ENCODE data around the gene HSPA6. TPM values are rescaled to one million over a fixed set of nuclear protein-coding genes. Genes with fewer than 3 reads are reported as not detected.

Gene HSPA6
- total and polyA plus RNA-seq, 2 experiments from 2014 or later, result not detected

DNA sequence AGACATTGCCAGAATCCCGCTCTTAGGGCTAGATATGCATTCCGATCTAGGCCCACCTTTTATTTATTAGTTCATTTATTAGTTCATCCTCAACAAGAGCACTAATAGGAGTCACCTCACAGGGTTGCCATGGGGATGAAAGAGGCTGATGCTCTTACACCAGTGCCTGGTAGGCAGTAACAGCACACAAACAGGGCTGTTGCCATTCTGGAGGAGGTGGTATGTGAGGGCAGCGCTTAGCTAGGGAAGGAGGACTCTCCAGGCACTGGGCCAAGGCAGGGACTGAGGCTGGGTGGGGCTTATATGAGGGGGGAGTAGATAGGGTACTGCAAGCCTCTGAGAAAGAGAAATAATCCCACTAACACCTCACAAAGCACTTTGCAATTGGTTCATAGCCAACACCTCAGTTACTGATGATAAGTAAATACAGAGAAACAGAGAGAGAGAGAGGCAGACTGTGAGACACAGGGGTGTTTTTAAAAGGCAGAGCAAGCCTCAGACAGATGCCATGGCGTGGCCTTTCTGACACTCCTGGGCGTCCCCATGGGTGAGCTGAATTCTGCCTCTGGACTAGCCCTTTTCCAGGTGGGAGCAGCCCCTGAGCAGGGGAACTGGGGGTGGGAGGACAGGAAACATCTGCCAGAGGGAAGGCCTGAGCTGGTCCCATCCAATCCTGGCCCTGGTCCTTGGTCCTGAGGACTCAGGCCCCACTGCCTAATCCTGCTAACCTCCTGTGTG is 13.2 kb upstream of the HSPA6 start:
- Histone ChIP-seq H4K20me1 (replicated peaks; ENCODE audit: insufficient read depth) (no peaks in the 10 kb centered on the region), H2AFZ (no peak overlapping the region; the same call in 1 of the 2 replicates), H3K4me1 (ENCODE audit: insufficient read depth) (peaks cover 4% of the 10 kb centered on the region; the same call in 1 of the 2 replicates), H3K27me3 (ENCODE audit: insufficient read depth) (no peaks in the 10 kb centered on the region), H3K4me2 (no peak overlapping the region), H3F3A (replicated peaks; ENCODE audit: low read depth) (no peaks in the 10 kb centered on the region), H3K9me2 (ENCODE audit: insufficient read depth) (no peaks in the 10 kb centered on the region), H3K36me3 (ENCODE audit: insufficient read depth) (no peaks in the 10 kb centered on the region), H3K4me3 (no peak overlapping the region), H3K79me2 (replicated peaks; ENCODE audit: insufficient read depth) (no peaks in the 10 kb centered on the region), H3K27ac (ENCODE audit: low read depth) (no peak overlapping the region)
- Mint-ChIP-seq H3K27me3 (ENCODE audit: insufficient read depth, low read depth, poor library complexity) (peaks cover 7% of the 10 kb centered on the region), H3K27ac (no peak overlapping the region), H3K4me3 (no peak overlapping the region), H3K9me3 (no peaks in the 10 kb centered on the region), H3K4me1 (peaks cover 36% of the 10 kb centered on the region), H3K36me3 (ENCODE audit: low read depth) (no peaks in the 10 kb centered on the region)
- DNase-seq (ENCODE audit: low spot score), result no peak
- ATAC-seq, result peak; percentile 28
- no peak for TF ChIP-seq STAT1 (IDR thresholded peaks at IDR 0.05; ENCODE audit: unreplicated experiment)
- no peak for TF ChIP-seq EZH2phosphoT487 (IDR thresholded peaks at IDR 0.05; ENCODE audit: unreplicated experiment)
- TF ChIP-seq, protein P1, sequence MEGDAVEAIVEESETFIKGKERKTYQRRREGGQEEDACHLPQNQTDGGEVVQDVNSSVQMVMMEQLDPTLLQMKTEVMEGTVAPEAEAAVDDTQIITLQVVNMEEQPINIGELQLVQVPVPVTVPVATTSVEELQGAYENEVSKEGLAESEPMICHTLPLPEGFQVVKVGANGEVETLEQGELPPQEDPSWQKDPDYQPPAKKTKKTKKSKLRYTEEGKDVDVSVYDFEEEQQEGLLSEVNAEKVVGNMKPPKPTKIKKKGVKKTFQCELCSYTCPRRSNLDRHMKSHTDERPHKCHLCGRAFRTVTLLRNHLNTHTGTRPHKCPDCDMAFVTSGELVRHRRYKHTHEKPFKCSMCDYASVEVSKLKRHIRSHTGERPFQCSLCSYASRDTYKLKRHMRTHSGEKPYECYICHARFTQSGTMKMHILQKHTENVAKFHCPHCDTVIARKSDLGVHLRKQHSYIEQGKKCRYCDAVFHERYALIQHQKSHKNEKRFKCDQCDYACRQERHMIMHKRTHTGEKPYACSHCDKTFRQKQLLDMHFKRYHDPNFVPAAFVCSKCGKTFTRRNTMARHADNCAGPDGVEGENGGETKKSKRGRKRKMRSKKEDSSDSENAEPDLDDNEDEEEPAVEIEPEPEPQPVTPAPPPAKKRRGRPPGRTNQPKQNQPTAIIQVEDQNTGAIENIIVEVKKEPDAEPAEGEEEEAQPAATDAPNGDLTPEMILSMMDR (conservative IDR thresholded peaks at IDR 0.05; ENCODE audit: low read depth in 2 of 2), result no peak
- TF ChIP-seq ZNF114 (CRISPR knock-in tag; IDR thresholded peaks at IDR 0.05), result no peak
- no peak for TF ChIP-seq POLR2AphosphoS5 (IDR thresholded peaks at IDR 0.05; ENCODE audit: low read depth)
- no peak for TF ChIP-seq CREB1 (CRISPR knock-in tag; IDR thresholded peaks at IDR 0.05; ENCODE audit: low read depth)
- TF ChIP-seq JUNB (IDR thresholded peaks at IDR 0.05; ENCODE audit: unreplicated experiment), result no peak

GRCh38 chr1:161511756-161512060 is 12.6 kb upstream of the HSPA6 start:
- no peak overlapping the region for H3K4me3 ChIP-seq
- H3K36me3 ChIP-seq (ENCODE audit: insufficient read depth), result no peaks in the 10 kb centered on the region
- H3K4me1 Mint-ChIP-seq, result peaks cover 31% of the 10 kb centered on the region
- H3K4me2 ChIP-seq, result no peak overlapping the region
- H3K4me3 Mint-ChIP-seq, result no peak overlapping the region
- H3K27ac Mint-ChIP-seq, result no peak overlapping the region
- H3K9me3 Mint-ChIP-seq, result no peaks in the 10 kb centered on the region
- peaks cover 2% of the 10 kb centered on the region; the same call in 1 of the 2 replicates for H3K4me1 ChIP-seq (ENCODE audit: insufficient read depth)
- no peaks in the 10 kb centered on the region for H3F3A ChIP-seq (replicated peaks; ENCODE audit: low read depth)
- no peaks in the 10 kb centered on the region for H3K79me2 ChIP-seq (replicated peaks; ENCODE audit: insufficient read depth)
- DNase-seq (ENCODE audit: low spot score), result no peak
- ATAC-seq, result peak; percentile 15; the same call in 1 of the 3 replicates
- no peak overlapping the region for H2AFZ ChIP-seq
- no peak overlapping the region for H3K27ac ChIP-seq (ENCODE audit: low read depth)
- H3K27me3 ChIP-seq (ENCODE audit: insufficient read depth), result no peaks in the 10 kb centered on the region
- no peaks in the 10 kb centered on the region for H4K20me1 ChIP-seq (replicated peaks; ENCODE audit: insufficient read depth)
- peaks cover 7% of the 10 kb centered on the region for H3K27me3 Mint-ChIP-seq (ENCODE audit: insufficient read depth, low read depth, poor library complexity)
- no peaks in the 10 kb centered on the region for H3K9me2 ChIP-seq (ENCODE audit: insufficient read depth)
- no peaks in the 10 kb centered on the region for H3K36me3 Mint-ChIP-seq (ENCODE audit: low read depth)
- TF ChIP-seq STAT1 (IDR thresholded peaks at IDR 0.05; ENCODE audit: unreplicated experiment) (no peak), EZH2phosphoT487 (IDR thresholded peaks at IDR 0.05; ENCODE audit: unreplicated experiment) (no peak), EZH2 (IDR thresholded peaks at IDR 0.05; ENCODE audit: low read depth, unreplicated experiment) (no peak), ETS1 (IDR thresholded peaks at IDR 0.05) (no peak), ZNF114 (CRISPR knock-in tag; IDR thresholded peaks at IDR 0.05) (no peak), REST (IDR thresholded peaks at IDR 0.05; ENCODE audit: unreplicated experiment) (no peak)
- TF ChIP-seq, protein P1 (conservative IDR thresholded peaks at IDR 0.05; ENCODE audit: low read depth in 2 of 2), result no peak

All from GM23338 (cell line).